GM19043 (cell line): ENCODE data around the gene SCARF2.
"Not testable (repeated sequence)": the region's sequence is repeated elsewhere in the genome, so short reads cannot be mapped to it uniquely, and the experiment has no call there.

Source experiments
- ATAC-seq: cut with Tn5 transposase; IDR thresholded peaks from one replicate; pipeline ENCODE4 v1.9.1; 2021; ENCODE audit warnings: low read depth; ENCODE audit not compliant: unreplicated experiment

The SCARF2 gene

DNA sequence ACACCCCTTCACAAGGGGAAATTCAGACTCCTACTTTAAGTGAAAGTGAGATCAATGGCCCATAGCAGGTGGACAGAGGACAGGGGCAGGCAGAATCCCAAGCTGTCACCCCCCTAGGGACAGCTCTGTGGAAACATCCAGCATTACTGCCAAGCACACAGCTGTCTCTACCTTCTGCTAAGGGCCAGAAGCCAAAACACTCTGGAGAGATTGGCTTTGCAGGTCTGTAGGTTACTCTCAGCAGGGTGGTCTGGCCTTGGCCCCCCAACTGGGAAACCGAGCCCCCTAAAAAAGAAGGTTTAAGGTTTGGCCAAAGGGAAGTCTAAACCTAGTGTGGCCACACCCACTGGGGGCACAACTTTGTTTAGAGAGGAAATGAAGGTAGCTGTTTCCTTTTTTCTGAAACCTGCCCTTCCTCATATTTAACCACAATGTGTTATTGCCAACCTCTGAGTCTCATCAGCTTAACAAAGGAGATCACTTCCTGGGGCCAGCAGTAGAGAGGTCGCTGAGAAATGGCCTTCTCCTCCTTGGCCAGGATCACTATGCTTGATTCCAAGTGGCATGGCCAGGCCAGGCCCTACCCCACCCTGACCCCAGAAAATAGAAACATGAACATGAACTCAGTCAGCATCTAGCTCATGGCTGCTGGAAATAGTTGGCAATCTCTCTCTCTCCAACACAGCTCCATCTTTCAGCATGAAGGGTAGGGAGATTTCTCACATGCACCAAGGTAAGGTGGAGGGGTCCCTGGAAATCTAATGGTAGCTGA, 25.9 kb upstream of the SCARF2 start:
- ATAC-seq, result no peak

- ATAC-seq, result no peak
Observed at GRCh38 chr22:20459862-20460261, 22.2 kb upstream of the SCARF2 start.

DNA sequence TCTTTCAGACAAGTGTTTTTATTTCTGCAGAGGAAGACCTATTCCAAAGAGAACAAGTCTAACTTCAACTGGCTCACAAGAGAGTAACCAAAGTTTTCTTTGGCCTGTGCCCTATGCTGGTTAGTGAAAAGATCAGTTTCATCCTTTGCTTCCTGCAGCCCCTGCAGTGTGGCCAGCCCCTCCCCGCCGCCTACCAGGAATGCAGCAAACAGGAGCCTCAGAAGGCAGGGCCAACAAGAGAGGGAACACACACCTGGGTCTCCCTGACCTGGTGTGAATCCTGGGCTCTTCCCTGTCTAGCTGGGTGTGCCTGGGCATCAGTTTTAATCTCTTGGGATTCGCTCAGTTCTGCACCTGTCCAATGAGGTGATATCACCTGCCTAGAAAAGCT, 21.5 kb upstream of the SCARF2 start:
- no peak for ATAC-seq

DNA sequence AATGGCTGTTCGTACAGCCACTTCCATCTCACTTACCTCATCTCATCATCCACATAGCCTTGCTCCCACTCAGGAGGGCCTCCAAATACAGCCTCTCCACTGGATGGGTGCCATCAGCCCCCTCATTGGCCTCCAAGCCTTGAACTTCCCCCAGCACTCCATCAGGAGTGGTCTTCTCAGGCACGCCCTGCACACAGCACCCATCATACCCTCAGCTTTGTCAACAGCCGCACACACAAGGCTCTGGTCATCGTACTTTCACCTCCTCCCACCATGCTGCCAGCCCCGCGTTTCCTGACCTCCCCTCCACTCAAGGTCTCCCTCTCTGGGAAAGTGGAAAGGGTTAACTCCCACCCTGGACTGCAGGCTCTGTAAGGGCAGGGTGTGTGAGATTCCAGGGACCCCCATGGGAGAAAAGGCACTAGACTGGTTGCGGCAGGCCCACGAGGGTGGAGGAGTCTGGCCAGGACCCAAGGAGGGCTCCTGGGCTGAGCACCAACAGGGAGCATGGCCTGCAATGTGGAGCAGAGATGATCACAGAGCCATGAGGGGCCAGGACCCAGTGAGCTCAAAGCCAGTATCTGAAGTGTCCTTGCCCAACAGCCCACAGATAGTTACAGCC, 21.0 kb upstream of the SCARF2 start:
- ATAC-seq, result no peak

DNA sequence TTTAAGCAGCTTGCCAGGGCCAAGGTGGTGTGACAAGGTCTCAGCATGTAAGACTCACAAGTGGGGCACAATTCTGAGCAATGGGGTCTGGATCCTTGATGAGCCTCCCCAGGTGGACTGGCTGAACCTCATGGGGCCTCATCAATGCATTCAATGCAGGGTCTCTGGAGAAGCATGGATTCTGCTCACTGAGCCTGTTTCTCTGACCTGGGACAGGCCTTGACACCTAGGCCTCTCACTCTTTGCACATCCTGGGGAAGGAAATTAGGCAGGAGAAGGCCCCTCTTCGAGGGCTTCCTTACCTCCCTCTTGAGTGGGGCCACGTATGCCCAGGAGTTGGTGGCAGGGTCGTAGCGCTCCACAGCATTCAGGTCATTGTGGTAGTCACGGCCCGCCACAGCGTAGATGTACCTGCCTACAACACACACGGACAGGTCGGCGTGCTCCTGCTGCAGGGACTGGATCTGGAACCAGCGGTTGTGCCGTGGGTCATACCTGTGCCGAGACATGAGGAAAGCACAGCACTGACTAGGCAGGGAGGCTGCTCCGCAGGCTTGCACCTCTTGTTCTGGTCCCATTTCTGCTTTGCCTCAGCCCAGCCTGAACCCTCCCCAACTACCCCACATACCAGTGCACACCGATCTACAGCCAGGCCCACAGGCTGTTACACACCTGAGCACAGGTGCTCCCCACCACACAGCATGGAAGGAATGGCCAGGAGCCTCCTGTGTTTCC, 20.0 kb upstream of the SCARF2 start:
- ATAC-seq, result no peak

- ATAC-seq, result no peak
Observed at GRCh38 chr22:20456722-20457076, 19.1 kb upstream of the SCARF2 start.

- ATAC-seq, result no peak
Observed at GRCh38 chr22:20456064-20456721, 18.6 kb upstream of the SCARF2 start.

- no peak for ATAC-seq
Observed at GRCh38 chr22:20455709-20456063, 18.1 kb upstream of the SCARF2 start.

DNA sequence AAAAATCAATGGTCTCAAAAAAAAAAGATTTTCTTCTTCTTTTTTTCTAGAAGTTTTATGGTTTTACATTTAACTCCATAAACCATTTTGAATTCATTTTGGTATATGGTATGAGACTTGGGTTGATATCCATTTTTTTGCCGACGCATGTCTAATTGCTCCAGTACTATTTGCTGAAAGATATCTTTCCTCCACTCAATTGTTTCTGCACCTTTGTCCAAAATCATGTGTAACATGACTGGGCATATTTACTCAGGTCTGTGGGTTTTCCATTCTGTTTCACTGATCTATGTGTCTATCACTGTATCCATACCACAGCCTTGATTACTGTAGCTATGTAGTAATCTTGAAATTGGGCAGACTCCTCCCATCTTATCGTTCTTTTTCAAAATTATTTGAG, 15.6 kb upstream of the SCARF2 start:
- ATAC-seq, result no peak

- no peak for ATAC-seq
Observed at GRCh38 chr22:20451920-20452319, 14.3 kb upstream of the SCARF2 start.

DNA sequence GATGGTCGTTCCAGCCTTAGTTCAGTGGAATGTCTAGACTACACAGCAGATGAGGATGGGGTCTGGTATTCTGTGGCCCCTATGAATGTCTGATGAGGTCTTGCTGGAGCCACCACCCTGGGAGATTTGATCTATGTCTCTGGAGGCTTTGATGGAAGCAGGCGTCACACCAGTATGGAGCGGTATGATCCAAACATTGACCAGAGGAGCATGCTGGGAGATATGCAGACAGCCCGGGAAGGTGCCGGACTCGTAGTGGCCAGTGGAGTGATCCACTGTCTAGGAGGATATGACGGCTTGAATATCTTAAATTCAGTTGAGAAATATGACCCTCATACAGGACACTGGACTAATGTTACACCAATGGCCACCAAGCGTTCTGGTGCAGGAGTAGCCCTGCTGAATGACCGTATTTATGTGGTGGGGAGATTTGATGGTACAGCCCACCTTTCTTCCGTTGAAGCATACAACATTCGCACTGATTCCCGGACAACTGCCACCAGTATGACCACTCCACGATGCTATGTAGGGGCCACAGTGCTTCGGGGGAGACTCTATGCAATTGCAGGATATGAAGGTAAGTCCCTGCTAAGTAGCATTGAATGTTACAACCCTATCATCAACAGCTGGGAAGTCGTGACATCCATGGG, 13.6 kb upstream of the SCARF2 start:
- ATAC-seq, result not testable (repeated sequence)

- ATAC-seq, result no peak
Observed at GRCh38 chr22:20450551-20450906, 12.9 kb upstream of the SCARF2 start.

GRCh38 chr22:20449819-20450550, 12.4 kb upstream of the SCARF2 start:
- ATAC-seq, result no peak

- no peak for ATAC-seq
Observed at GRCh38 chr22:20448630-20449029, 11.0 kb upstream of the SCARF2 start.

DNA sequence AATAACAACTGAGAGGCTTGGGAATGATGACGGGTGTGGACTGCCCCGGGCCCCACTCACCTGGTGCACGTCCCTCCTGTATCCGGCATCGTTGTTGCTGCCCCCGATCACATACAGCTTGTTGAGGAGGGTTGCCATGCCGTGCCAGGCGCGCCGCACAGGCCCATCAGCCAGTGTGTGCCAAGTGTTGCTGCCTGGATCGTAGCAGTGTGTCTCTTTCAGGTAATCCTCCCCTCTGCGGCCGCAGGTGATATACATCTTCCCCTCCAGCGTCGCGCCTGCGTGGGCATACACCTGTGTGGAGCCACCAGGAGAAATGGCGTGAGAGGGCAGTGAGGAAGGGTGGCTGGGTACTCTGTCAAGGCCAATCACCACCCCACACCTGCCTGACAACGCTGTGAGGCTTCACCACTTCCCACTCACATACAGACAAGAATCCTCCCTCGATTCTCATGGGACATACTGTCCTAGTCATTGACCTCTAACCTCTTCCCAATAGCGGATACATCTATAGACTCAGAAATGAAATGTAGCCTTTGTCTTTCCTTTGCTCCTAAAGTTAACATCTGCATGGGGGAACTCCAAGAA, 8.9 kb upstream of the SCARF2 start:
- no peak for ATAC-seq

- no peak for ATAC-seq
Observed at GRCh38 chr22:20444325-20444724, 6.7 kb upstream of the SCARF2 start.

DNA sequence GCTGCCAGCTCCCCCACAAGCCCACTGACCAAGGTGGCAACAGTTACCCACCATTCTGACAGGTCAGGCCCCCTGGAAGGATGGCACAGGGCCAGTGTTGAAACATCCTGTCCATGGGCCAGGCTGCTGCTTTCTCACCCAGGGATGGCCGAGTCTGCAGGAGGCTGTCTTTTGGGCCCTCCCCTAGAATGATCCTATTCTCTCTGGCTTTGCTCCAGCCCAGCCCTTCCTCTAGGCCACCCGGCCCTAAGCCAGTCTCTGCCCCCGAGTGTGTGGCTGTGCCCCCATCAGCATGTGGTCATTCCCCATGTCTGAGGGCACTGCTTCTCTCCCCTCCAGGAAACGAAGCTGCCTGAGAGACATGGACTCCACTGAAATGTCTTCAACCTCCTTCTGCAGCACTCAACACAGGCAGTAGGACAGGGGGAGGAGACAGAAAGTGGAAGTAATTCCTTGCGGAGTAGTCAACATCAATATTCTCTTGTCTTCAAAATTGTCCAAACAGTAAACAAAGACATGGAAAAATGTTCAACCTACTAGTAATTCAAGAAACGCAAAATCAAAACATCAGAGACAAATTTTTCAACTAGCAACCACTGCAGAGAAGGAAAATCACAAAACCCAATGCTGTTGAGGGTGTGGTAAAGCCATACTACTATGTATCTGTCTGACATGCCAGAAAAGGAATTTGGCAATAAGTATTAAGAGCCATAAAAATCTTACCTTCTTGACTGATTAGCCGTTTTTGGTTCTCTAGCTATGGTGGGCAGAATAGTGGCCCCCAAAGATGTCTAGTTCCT, 5.1 kb upstream of the SCARF2 start:
- no peak for ATAC-seq

GRCh38 chr22:20441631-20442484, 4.2 kb upstream of the SCARF2 start:
- no peak for ATAC-seq
